Cardiac ventricle fibroblast (primary cell): Measurements from ENCODE around the gene COMMD9. TPM values are rescaled to one million over a fixed set of nuclear protein-coding genes. Genes with fewer than 3 reads are reported as not detected.

Experiments used
- total RNA-seq: library from RNA; depleted of rRNA; stranded (reverse); fragments of >200 nt; gene quantifications from 2 replicates; pipeline ENCODE4 v1.2.3, GENCODE V29; 2015

COMMD9 gene
- 37.6 and 38.7 TPM in 2 replicates for total RNA-seq

GRCh38 chr11:36289226-36289852, at the start of gene COMMD9:
COMMD9 (minus strand) TSS chr11:36289424; CDS start chr11:36289412, 12 bp downstream.

GRCh38 chr11:36295926-36296325, 6.7 kb upstream of the COMMD9 start, which contains the start of gene PRR5L:
PRR5L (plus strand) TSS chr11:36296288; CDS start chr11:36401122, 104,834 bp downstream.

Other genes starting within 250 kb of the COMMD9 start
- gene PRR5L, start 6.9 kb upstream of the COMMD9 start, total RNA-seq: 9.1 and 13.2 TPM in 2 replicates
- 5.2 and 5.7 TPM in 2 replicates for gene TRAF6, start 220.8 kb upstream of the COMMD9 start, total RNA-seq